H1 (cell line): ENCODE measurements around the gene LRWD1.

ENCODE experiments used
- CREB1 ChIP-seq: IDR thresholded peaks from 2 replicates; pipeline ENCODE4 v1.6.1; 2012; ENCODE audit warnings: inconsistent platforms
- CTCF ChIP-seq, 3 experiments: IDR thresholded peaks; 1 replicate in 2 of 3; 2 replicates in 1 of 3; pipeline versions ENCODE4 v1.5.1 to v1.6.1; 2011; ENCODE audit warnings: low read length in 3 of 3, mild to moderate bottlenecking in 3 of 3, inconsistent platforms in 2 of 3, low read depth in 1 of 3, moderate library complexity in 1 of 3; ENCODE audit not compliant: insufficient read depth in 1 of 3; ENCODE audit errors: control extremely low read depth in 1 of 3
- MAX ChIP-seq: IDR thresholded peaks from 2 replicates; pipeline ENCODE4 v1.6.1; 2012; ENCODE audit warnings: inconsistent platforms
- RAD21 ChIP-seq, 2 experiments: IDR thresholded peaks in 1 of 2; conservative IDR thresholded peaks in 1 of 2; 2 replicates each; pipeline ENCODE4 v1.6.1; 2011; ENCODE audit warnings: low read depth in 2 of 2, low read length in 2 of 2, improper control_type of control experiment in 1 of 2, inconsistent platforms in 1 of 2, mild to moderate bottlenecking in 1 of 2, moderate library complexity in 1 of 2
- YY1 ChIP-seq: IDR thresholded peaks from 2 replicates; pipeline ENCODE4 v1.6.1; 2011; ENCODE audit warnings: low read depth, mild to moderate bottlenecking, low read length

GRCh38 chr7:102455596-102455995 is 9.2 kb upstream of the LRWD1 start:
- no peak for TF ChIP-seq CTCF (IDR thresholded peaks at IDR 0.05; ENCODE audit: control extremely low read depth in 1 of 3, insufficient read depth in 1 of 3, low read depth in 1 of 3, low read length in 3 of 3)
- no peak for TF ChIP-seq RAD21 (IDR thresholded peaks at IDR 0.05 in 1 of 2, conservative IDR thresholded peaks at IDR 0.05 in 1 of 2; ENCODE audit: low read depth in 2 of 2, low read length in 2 of 2)
- no peak for TF ChIP-seq CREB1
- TF ChIP-seq MAX, result no peak
- no peak for TF ChIP-seq YY1
